PC-3 (cell line): ENCODE results near the gene COL4A1.

Experiments used
- EZH2 ChIP-seq: fragments of 300-600 bp; sonication (generic); IDR thresholded peaks from one replicate; pipeline ENCODE4 v1.6.1; 2017; ENCODE audit warnings: antibody characterized with exemption, mild to moderate bottlenecking, low read length; ENCODE audit not compliant: unreplicated experiment
- EZH2phosphoT487 ChIP-seq: fragments of 300-600 bp; sonication (generic); IDR thresholded peaks from 2 replicates; pipeline ENCODE4 v1.6.1; 2018; ENCODE audit warnings: mild to moderate bottlenecking, antibody characterized with exemption, low read length, borderline replicate concordance
- TF ChIP-seq, protein P1 (sequence below): fragments of 300-600 bp; sonication (generic); conservative IDR thresholded peaks from 2 replicates; pipeline ENCODE4 v1.5.1; 2017; ENCODE audit warnings: antibody characterized with exemption, low read depth, mild to moderate bottlenecking, low read length

DNA sequence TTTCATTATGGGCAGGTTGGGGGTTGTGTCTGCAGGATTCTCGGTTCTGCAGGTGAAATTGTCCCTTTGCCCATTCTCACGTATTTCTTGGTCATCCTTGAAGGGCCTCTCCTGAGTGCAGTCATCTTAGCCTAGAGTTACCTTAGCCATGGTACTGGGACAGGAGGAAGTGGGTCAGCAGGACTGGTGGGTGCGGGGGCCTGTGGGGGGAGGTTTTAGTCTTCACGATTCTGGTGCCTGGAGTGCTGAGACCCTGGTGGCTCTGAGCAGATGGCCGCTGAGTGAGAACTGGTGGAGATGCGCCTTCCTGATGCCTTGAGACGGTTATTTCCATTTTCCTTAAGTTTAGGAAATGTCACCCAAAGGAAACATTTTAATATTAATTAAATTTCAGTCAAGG is 12.0 kb upstream of the COL4A1 start:
- TF ChIP-seq, protein P1, sequence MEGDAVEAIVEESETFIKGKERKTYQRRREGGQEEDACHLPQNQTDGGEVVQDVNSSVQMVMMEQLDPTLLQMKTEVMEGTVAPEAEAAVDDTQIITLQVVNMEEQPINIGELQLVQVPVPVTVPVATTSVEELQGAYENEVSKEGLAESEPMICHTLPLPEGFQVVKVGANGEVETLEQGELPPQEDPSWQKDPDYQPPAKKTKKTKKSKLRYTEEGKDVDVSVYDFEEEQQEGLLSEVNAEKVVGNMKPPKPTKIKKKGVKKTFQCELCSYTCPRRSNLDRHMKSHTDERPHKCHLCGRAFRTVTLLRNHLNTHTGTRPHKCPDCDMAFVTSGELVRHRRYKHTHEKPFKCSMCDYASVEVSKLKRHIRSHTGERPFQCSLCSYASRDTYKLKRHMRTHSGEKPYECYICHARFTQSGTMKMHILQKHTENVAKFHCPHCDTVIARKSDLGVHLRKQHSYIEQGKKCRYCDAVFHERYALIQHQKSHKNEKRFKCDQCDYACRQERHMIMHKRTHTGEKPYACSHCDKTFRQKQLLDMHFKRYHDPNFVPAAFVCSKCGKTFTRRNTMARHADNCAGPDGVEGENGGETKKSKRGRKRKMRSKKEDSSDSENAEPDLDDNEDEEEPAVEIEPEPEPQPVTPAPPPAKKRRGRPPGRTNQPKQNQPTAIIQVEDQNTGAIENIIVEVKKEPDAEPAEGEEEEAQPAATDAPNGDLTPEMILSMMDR: no peak
- no peak for TF ChIP-seq EZH2phosphoT487
- no peak for TF ChIP-seq EZH2
